Psoas muscle (tissue), 8 donors: ENCODE results near the gene FFAR3. TPM values are rescaled to one million over a fixed set of nuclear protein-coding genes. Genes with fewer than 3 reads are reported as not detected.
"Not testable (repeated sequence)": the region's sequence is repeated elsewhere in the genome, so short reads cannot be mapped to it uniquely, and the experiment has no call there.

Experiments
- ATAC-seq, 4 donors: fragments of 200-7000 bp; cut with Tn5 transposase; one replicate each; pipeline ENCODE4 v1.9.1; 2020; ENCODE audit warnings: moderate library complexity in 3 of 4, mild to moderate bottlenecking in 2 of 4
- DNase-seq, 2 donors: peaks; one replicate each; pipeline ENCODE4 v3.0.0-alpha.2; 2020
- H3K27ac ChIP-seq: fragments of 200-600 bp; one replicate; pipeline ENCODE4 v1.8.0; 2022
- H3K27me3 ChIP-seq, 3 donors: fragments of 200-600 bp in 1 of 3; one replicate each; pipeline versions ENCODE4 v1.6.1 to v1.8.0; 2013 to 2022; ENCODE audit warnings: low read length in 2 of 3, mild to moderate bottlenecking in 2 of 3, moderate library complexity in 1 of 3; ENCODE audit not compliant: insufficient read depth in 3 of 3
- H3K36me3 ChIP-seq, 2 donors: fragments of 200-600 bp in 1 of 2; one replicate each; pipeline versions ENCODE4 v1.6.1 to v1.8.0; 2013 to 2022; ENCODE audit warnings: low read depth in 1 of 2, mild to moderate bottlenecking in 1 of 2, moderate library complexity in 1 of 2; ENCODE audit not compliant: insufficient read depth in 1 of 2
- H3K4me1 ChIP-seq: fragments of 200-600 bp; one replicate; pipeline ENCODE4 v1.8.0; 2022
- H3K4me3 ChIP-seq: fragments of 200-600 bp; one replicate; pipeline ENCODE4 v1.8.0; 2022; ENCODE audit warnings: mild to moderate bottlenecking
- H3K9me3 ChIP-seq: fragments of 200-600 bp; one replicate; pipeline ENCODE4 v1.8.0; 2022
- WGBS, 3 donors: extraction: QIAGEN DNeasy Blood & Tissue Kit; methylation state at CpG; one replicate each; pipeline versions ENCODE4 v1.1.6 to v1.1.7; 2013; 5-methylcytosine and 5-hydroxymethylcytosine counted together
- intact Hi-C, 2 donors: fragments of 100-400 bp; cut with DNase I; formaldehyde crosslinking; loops; one replicate each; pipeline versions ENCODE4 v1.11.0 to v1.14.2; 2022
- polyA plus RNA-seq, 3 donors: library from polyadenylated mRNA; stranded (reverse); fragments of 200-250 nt; gene quantifications; one replicate each; pipeline ENCODE4 v1.2.3, GENCODE V29; 2013
- total RNA-seq, 4 donors: library from RNA; stranded (reverse); fragmentation: NEBNext Ultra II Directional in 2 of 4; extraction: Animal tissue kit (Norgen Biotek cat#: 25700) in 2 of 4; gene quantifications; one replicate each; pipeline versions ENCODE4 v1.2.1 to v1.2.4, GENCODE V29; 2021 to 2023
- TF ChIP-seq, protein P1 (sequence below): fragments of 200-600 bp; IDR thresholded peaks from one replicate; pipeline ENCODE4 v1.8.0; 2022; ENCODE audit warnings: antibody characterized with exemption
- donor health status: healthy with polysubstance abuse.
- donor health status: DM: no; HTN: no; CAD: no; lungs with moderate emphysema.
- donor health status: Bipolar disorder and iron deficiency.
- donor health status: healthy.
- donor health status: DM: yes; HTN: yes; CAD: no.
- donor health status: DM: no; HTN: no; CAD: no.
- donor health status: DM: no; HTN: no; CAD: no.
- donor health status: DM: yes; HTN: yes; CAD: no.

The FFAR3 gene
- total and polyA plus RNA-seq, 7 donors = 0.04 to 0.22 (median 0.17) TPM; not detected in 4

DNA sequence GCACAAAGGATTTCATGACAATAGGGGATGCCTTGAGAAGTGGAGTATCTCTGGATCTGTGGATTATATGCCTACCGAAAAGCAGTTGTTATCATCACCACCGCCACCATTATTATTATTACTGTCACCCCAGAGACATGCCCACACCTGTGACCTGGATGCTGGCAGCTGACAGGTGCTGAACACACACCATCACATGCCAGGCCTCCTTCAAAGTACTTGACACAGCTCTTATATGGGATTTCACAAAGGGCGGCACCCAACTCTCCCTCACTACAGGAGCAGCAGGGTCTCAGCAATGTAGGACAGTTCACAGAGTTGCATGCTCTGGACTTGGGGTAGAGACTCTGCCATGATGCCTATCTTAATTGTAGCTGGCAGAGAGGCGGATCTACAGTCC is 7.0 kb downstream of the FFAR3 start:
- Histone ChIP-seq H3K27ac (no peak overlapping the region), H3K4me3 (no peak overlapping the region), H3K4me1 (no peaks in the 10 kb centered on the region), H3K9me3 (no peaks in the 10 kb centered on the region), H3K36me3 (no peaks in the 10 kb centered on the region), H3K27me3 (peaks cover 0 to 1% (median 0%) of the 10 kb centered on the region in 3 donors)
- DNase-seq (no peak), ATAC-seq (no peak)
- intact Hi-C loops = no loop called here
- WGBS, 3 donors = 90 to 91% methylated on average over 4 of the region's 4 CpGs; no CpG with 5 or more reads in 1 of the 3 donors
- TF ChIP-seq, protein P1, sequence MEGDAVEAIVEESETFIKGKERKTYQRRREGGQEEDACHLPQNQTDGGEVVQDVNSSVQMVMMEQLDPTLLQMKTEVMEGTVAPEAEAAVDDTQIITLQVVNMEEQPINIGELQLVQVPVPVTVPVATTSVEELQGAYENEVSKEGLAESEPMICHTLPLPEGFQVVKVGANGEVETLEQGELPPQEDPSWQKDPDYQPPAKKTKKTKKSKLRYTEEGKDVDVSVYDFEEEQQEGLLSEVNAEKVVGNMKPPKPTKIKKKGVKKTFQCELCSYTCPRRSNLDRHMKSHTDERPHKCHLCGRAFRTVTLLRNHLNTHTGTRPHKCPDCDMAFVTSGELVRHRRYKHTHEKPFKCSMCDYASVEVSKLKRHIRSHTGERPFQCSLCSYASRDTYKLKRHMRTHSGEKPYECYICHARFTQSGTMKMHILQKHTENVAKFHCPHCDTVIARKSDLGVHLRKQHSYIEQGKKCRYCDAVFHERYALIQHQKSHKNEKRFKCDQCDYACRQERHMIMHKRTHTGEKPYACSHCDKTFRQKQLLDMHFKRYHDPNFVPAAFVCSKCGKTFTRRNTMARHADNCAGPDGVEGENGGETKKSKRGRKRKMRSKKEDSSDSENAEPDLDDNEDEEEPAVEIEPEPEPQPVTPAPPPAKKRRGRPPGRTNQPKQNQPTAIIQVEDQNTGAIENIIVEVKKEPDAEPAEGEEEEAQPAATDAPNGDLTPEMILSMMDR = no peak

DNA sequence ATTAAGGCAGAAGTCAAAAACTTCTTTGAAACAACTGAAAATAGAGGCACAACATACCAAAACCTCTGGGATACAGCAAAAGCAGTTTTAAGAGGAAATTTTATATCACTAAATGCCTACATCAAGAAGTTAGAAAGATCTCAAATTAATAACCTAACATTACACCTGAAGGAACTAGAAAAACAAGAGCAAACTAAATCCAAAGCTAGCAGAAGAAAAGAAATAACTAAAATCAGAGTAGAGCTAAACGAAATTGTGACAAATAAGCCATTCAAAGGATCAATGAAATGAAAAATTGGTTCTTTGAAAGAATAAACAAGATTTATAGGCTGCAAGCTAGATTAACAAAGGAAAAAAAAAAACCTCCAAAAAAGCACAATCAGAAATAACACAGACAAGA is 10.1 kb downstream of the FFAR3 start:
- Histone ChIP-seq H3K9me3 (no peaks in the 10 kb centered on the region), H3K4me1 (no peaks in the 10 kb centered on the region), H3K27me3 (no peaks in the 10 kb centered on the region), H3K27ac (no peak overlapping the region), H3K4me3 (no peak overlapping the region), H3K36me3 (no peaks in the 10 kb centered on the region)
- ATAC-seq (no peak), DNase-seq (no peak)
- WGBS, 3 donors = 44 to 48% methylated on average over 1 of the region's 1 CpG; no CpG with 5 or more reads in 1 of the 3 donors
- intact Hi-C loops = no loop called here
- TF ChIP-seq, protein P1 = no peak

DNA sequence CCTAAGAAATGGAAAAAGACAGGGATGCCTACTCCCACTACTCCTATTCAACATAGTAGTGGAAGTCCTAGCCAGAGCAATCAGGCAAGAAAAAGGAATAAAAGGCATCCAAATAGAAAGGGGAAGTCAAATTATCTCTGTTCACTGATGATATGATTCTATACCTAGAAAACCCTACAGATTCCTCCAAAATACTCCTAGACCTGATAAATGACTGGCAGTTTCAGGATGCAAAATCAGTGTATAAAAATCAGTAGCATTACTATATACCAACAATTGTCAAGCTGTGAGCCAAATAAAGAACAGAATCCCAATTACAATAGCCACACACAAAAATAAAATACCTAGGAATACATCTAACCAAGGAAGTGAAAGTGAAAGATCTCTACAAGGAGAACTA is 11.3 kb downstream of the FFAR3 start:
- Histone ChIP-seq H3K27ac (no peak overlapping the region), H3K27me3 (no peaks in the 10 kb centered on the region), H3K4me3 (no peak overlapping the region), H3K36me3 (no peaks in the 10 kb centered on the region), H3K4me1 (no peaks in the 10 kb centered on the region), H3K9me3 (no peaks in the 10 kb centered on the region)
- intact Hi-C loops = no loop called here
- ATAC-seq = no peak
- no peak for DNase-seq
- TF ChIP-seq, protein P1 = no peak

DNA sequence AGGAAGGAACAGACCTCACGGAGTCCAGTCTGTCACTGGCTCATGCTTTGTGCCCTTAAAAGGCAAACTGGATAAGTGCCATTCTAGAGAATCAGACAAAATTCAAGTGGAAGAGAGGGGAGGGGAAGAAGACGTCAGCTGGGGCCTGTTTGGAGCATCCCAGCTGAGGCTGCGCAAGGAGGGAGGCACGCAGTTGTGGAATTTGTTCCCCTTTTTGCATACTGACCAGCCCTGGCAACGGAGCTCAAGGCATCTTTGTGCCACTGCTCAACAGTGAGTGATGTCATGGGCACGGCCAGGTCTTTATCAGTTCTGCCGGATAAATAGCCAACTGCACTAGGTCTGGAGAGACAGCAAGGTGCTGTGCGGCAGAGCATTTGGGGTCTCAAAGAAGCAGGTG is 12.5 kb downstream of the FFAR3 start, which contains the start of gene GPR42:
Gene GPR42, plus strand, starts transcription at position 347 of the 400 bp plus-strand sequence. CDS start 292 bp downstream, outside the sequence.
- Histone ChIP-seq H3K36me3 (no peaks in the 10 kb centered on the region), H3K4me3 (no peak within 1 kb of the TSS), H3K27ac (no peak within 1 kb of the TSS), H3K4me1 (no peaks in the 10 kb centered on the region), H3K27me3 (no peaks in the 10 kb centered on the region), H3K9me3 (no peaks in the 10 kb centered on the region)
- 76 to 84% methylated on average over 5 to 8 of the region's 8 CpGs; no CpG with 5 or more reads in 1 of the 3 donors for WGBS, 3 donors
- TF ChIP-seq, protein P1 = no peak
- ATAC-seq (no peak), DNase-seq (no peak)
- intact Hi-C loops = no loop called here

DNA sequence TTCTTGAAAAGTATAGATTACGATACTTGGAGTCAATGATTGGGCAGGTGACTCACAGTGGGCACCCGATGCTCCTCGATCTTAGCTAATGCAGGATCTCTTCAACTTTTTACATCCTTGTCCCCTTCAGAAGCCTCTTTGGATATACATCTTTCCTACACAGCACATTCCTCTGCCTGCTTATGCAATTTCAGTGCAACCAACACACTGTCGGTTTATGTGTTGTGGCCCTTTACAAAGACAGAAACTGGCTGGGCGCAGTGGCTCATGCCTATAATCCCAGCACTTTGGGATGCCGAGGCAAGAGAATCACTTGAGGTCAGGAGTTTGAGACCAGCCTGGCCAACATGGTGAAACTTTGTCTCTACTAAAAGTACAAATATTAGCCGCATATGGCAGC is 15.2 kb downstream of the FFAR3 start:
- intact Hi-C loops = no loop called here
- 77 to 86% (median 83%) methylated on average over 7 of the region's 7 CpGs for WGBS, 3 donors
- DNase-seq (no peak), ATAC-seq (no peak)
- no peak overlapping the region for H3K4me3 ChIP-seq
- peaks cover 0 to 2% (median 0%) of the 10 kb centered on the region in 3 donors for H3K27me3 ChIP-seq
- no peaks in the 10 kb centered on the region for H3K9me3 ChIP-seq
- H3K4me1 ChIP-seq = no peaks in the 10 kb centered on the region
- TF ChIP-seq, protein P1 = no peak
- no peak overlapping the region for H3K27ac ChIP-seq
- H3K36me3 ChIP-seq = no peaks in the 10 kb centered on the region

DNA sequence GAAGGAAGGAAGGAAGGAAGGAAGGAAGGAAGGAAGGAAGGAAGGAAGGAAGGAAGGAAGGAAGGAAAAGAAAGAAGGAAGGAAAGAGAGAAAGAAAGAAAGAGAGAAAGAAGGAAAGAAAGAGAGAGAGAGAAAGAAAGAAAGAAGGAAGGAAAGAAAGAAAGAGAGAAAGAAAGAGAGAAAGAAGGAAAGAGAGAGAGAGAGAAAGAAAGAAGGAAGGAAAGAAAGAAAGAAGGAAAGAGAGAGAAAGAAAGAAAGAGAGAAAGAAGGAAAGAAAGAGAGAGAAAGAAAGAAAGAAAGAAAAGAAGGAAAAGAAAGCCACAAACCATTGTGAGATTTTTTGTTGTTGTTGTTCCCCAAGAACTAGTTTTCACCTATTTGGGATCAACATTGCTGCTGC is 15.8 kb downstream of the FFAR3 start:
- not testable (repeated sequence) for H3K4me3 ChIP-seq, H3K36me3 ChIP-seq, ATAC-seq, DNase-seq, H3K9me3 ChIP-seq, H3K27ac ChIP-seq, H3K27me3 ChIP-seq, H3K4me1 ChIP-seq
- intact Hi-C loops = loop anchor here in 1 of 2 donors (2.0 kb wide), 1 partner anchor 15 kb away; the partner anchor contains the start of gene FFAR3
